Mammary epithelial cell (primary cell): ENCODE measurements around the gene PLPP4.

Source experiments
- CTCF ChIP-seq, 2 donors: IDR thresholded peaks in 1 of 2; conservative IDR thresholded peaks in 1 of 2; 2 replicates each; pipeline ENCODE4 v1.5.1; 2011 to 2012; ENCODE audit warnings: inconsistent platforms in 2 of 2, low read length in 2 of 2, mild to moderate bottlenecking in 2 of 2, control low read depth in 1 of 2, low read depth in 1 of 2; ENCODE audit not compliant: insufficient read depth in 1 of 2; ENCODE audit errors: extremely low read depth in 1 of 2
- EZH2 ChIP-seq: IDR thresholded peaks from 2 replicates; pipeline ENCODE4 v1.6.1; 2012; ENCODE audit warnings: low read length, inconsistent platforms, borderline replicate concordance

- TF ChIP-seq CTCF (conservative IDR thresholded peaks at IDR 0.05 in 1 of 2, IDR thresholded peaks at IDR 0.05 in 1 of 2; ENCODE audit: extremely low read depth in 1 of 2, insufficient read depth in 1 of 2, low read depth in 1 of 2, low read length in 2 of 2) (no peak), EZH2 (no peak)
Observed at GRCh38 chr10:120597902-120598301, 140.9 kb downstream of the PLPP4 start.
